Liver (tissue), 3 donors: ENCODE results near the gene PCGF2.

Experiments
- EGR1 ChIP-seq, 2 donors: IDR thresholded peaks; 2 replicates each; pipeline ENCODE4 v1.6.1; 2016 to 2018; ENCODE audit warnings: antibody characterized with exemption in 2 of 2, low read depth in 2 of 2
- FOXA1 ChIP-seq: IDR thresholded peaks from 2 replicates; pipeline ENCODE4 v1.6.1; 2016; ENCODE audit warnings: antibody characterized with exemption
- GABPA ChIP-seq, 2 donors: IDR thresholded peaks in 1 of 2; conservative IDR thresholded peaks in 1 of 2; 2 replicates each; pipeline ENCODE4 v1.6.1; 2016; ENCODE audit warnings: antibody characterized with exemption in 2 of 2, mild to moderate bottlenecking in 1 of 2, moderate library complexity in 1 of 2
- JUND ChIP-seq, 2 donors: IDR thresholded peaks; 2 replicates each; pipeline ENCODE4 v1.6.1; 2016; ENCODE audit warnings: antibody characterized with exemption in 2 of 2
- RAD21 ChIP-seq, 2 donors: IDR thresholded peaks; 2 replicates each; pipeline ENCODE4 v1.6.1; 2016; ENCODE audit warnings: antibody characterized with exemption in 2 of 2, mild to moderate bottlenecking in 2 of 2
- RXRA ChIP-seq, 2 donors: IDR thresholded peaks; 2 replicates each; pipeline ENCODE4 v1.6.1; 2017 to 2018; ENCODE audit warnings: antibody characterized with exemption in 2 of 2, mild to moderate bottlenecking in 1 of 2
- SP1 ChIP-seq: IDR thresholded peaks from 2 replicates; pipeline ENCODE4 v1.6.1; 2018; ENCODE audit warnings: antibody characterized with exemption, mild to moderate bottlenecking
- TAF1 ChIP-seq: conservative IDR thresholded peaks from 2 replicates; pipeline ENCODE4 v1.6.1; 2016; ENCODE audit warnings: antibody characterized with exemption, mild to moderate bottlenecking
- YY1 ChIP-seq: IDR thresholded peaks from 2 replicates; pipeline ENCODE4 v1.6.1; 2016; ENCODE audit warnings: antibody characterized with exemption, mild to moderate bottlenecking
- TF ChIP-seq, protein P1 (sequence below): fragments of 150-350 bp; IDR thresholded peaks from 2 replicates; pipeline ENCODE4 v1.5.1; 2017; ENCODE audit warnings: improper control_type of control experiment, low read depth, low read length; ENCODE audit not compliant: missing input control
- TF ChIP-seq, protein P2 (sequence below): IDR thresholded peaks from 2 replicates; pipeline ENCODE4 v1.6.1; 2016; ENCODE audit warnings: antibody characterized with exemption, mild to moderate bottlenecking
- TF ChIP-seq, protein P3 (sequence below): IDR thresholded peaks from 2 replicates; pipeline ENCODE4 v1.6.1; 2016; ENCODE audit warnings: antibody characterized with exemption
- TF ChIP-seq, protein P4 (sequence below): IDR thresholded peaks from 2 replicates; pipeline ENCODE4 v1.6.1; 2016; ENCODE audit warnings: antibody characterized with exemption
- TF ChIP-seq, protein P5 (sequence below): IDR thresholded peaks from 2 replicates; pipeline ENCODE4 v1.6.1; 2016; ENCODE audit warnings: antibody characterized with exemption
- donor health status: healthy.
- donor health status: healthy.

DNA sequence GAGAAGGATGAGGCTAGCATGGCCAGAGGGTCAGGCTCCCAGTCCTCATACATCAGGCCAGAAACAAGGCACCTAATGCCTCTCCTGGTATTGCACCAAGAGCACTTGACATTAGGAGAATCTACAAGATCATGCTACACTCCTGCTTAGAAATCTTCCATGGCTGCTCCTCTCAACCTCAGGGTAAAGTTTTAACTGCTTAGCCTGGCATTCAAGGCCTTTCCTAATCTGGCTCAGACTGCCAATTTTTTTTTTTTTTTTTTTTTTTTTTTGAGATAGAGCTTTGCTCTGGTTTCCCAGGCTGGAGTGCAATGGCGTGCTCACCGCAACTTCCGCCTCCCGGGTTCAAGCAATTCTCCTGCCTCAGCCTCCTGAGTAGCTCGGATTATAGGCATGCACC, 43.0 kb upstream of the PCGF2 start:
- TF ChIP-seq, protein P1, sequence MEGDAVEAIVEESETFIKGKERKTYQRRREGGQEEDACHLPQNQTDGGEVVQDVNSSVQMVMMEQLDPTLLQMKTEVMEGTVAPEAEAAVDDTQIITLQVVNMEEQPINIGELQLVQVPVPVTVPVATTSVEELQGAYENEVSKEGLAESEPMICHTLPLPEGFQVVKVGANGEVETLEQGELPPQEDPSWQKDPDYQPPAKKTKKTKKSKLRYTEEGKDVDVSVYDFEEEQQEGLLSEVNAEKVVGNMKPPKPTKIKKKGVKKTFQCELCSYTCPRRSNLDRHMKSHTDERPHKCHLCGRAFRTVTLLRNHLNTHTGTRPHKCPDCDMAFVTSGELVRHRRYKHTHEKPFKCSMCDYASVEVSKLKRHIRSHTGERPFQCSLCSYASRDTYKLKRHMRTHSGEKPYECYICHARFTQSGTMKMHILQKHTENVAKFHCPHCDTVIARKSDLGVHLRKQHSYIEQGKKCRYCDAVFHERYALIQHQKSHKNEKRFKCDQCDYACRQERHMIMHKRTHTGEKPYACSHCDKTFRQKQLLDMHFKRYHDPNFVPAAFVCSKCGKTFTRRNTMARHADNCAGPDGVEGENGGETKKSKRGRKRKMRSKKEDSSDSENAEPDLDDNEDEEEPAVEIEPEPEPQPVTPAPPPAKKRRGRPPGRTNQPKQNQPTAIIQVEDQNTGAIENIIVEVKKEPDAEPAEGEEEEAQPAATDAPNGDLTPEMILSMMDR = no peak
- no peak for TF ChIP-seq SP1
- TF ChIP-seq RAD21 (IDR thresholded peaks at IDR 0.05) = no peak
- TF ChIP-seq, protein P2, sequence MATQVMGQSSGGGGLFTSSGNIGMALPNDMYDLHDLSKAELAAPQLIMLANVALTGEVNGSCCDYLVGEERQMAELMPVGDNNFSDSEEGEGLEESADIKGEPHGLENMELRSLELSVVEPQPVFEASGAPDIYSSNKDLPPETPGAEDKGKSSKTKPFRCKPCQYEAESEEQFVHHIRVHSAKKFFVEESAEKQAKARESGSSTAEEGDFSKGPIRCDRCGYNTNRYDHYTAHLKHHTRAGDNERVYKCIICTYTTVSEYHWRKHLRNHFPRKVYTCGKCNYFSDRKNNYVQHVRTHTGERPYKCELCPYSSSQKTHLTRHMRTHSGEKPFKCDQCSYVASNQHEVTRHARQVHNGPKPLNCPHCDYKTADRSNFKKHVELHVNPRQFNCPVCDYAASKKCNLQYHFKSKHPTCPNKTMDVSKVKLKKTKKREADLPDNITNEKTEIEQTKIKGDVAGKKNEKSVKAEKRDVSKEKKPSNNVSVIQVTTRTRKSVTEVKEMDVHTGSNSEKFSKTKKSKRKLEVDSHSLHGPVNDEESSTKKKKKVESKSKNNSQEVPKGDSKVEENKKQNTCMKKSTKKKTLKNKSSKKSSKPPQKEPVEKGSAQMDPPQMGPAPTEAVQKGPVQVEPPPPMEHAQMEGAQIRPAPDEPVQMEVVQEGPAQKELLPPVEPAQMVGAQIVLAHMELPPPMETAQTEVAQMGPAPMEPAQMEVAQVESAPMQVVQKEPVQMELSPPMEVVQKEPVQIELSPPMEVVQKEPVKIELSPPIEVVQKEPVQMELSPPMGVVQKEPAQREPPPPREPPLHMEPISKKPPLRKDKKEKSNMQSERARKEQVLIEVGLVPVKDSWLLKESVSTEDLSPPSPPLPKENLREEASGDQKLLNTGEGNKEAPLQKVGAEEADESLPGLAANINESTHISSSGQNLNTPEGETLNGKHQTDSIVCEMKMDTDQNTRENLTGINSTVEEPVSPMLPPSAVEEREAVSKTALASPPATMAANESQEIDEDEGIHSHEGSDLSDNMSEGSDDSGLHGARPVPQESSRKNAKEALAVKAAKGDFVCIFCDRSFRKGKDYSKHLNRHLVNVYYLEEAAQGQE = no peak
- no peak for TF ChIP-seq YY1
- TF ChIP-seq TAF1 = no peak
- TF ChIP-seq EGR1 (IDR thresholded peaks at IDR 0.05; ENCODE audit: low read depth in 2 of 2) = no peak
- TF ChIP-seq, protein P3, sequence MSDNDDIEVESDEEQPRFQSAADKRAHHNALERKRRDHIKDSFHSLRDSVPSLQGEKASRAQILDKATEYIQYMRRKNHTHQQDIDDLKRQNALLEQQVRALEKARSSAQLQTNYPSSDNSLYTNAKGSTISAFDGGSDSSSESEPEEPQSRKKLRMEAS = no peak
- TF ChIP-seq, protein P4, sequence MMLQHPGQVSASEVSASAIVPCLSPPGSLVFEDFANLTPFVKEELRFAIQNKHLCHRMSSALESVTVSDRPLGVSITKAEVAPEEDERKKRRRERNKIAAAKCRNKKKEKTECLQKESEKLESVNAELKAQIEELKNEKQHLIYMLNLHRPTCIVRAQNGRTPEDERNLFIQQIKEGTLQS = no peak
- no peak for TF ChIP-seq JUND (IDR thresholded peaks at IDR 0.05)
- TF ChIP-seq RXRA (IDR thresholded peaks at IDR 0.05) = no peak
- TF ChIP-seq, protein P5, sequence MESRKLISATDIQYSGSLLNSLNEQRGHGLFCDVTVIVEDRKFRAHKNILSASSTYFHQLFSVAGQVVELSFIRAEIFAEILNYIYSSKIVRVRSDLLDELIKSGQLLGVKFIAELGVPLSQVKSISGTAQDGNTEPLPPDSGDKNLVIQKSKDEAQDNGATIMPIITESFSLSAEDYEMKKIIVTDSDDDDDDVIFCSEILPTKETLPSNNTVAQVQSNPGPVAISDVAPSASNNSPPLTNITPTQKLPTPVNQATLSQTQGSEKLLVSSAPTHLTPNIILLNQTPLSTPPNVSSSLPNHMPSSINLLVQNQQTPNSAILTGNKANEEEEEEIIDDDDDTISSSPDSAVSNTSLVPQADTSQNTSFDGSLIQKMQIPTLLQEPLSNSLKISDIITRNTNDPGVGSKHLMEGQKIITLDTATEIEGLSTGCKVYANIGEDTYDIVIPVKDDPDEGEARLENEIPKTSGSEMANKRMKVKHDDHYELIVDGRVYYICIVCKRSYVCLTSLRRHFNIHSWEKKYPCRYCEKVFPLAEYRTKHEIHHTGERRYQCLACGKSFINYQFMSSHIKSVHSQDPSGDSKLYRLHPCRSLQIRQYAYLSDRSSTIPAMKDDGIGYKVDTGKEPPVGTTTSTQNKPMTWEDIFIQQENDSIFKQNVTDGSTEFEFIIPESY = no peak
- no peak for TF ChIP-seq GABPA (IDR thresholded peaks at IDR 0.05 in 1 of 2, conservative IDR thresholded peaks at IDR 0.05 in 1 of 2)
- TF ChIP-seq FOXA1 = no peak
